ENCODE measurements around the gene VPS37B. TPM values are rescaled to one million over a fixed set of nuclear protein-coding genes. Genes with fewer than 3 reads are reported as not detected.

Gene VPS37B
- total RNA-seq, 1 donor from 2014 or later = 24.4 TPM

GRCh38 chr12:122843455-122843854 is 52.5 kb downstream of the VPS37B start:
- no peak overlapping the region for H3K4me3 Mint-ChIP-seq (ENCODE audit: unreplicated experiment)
- no peaks in the 10 kb centered on the region for H3K27me3 Mint-ChIP-seq (ENCODE audit: low read depth)
- H3K27ac Mint-ChIP-seq (ENCODE audit: unreplicated experiment) = no peak overlapping the region
- no peaks in the 10 kb centered on the region for H3K9me3 Mint-ChIP-seq (ENCODE audit: low read depth)
- H3K4me1 Mint-ChIP-seq (ENCODE audit: low read depth) = peaks cover 23% of the 10 kb centered on the region
- DNase-seq (ENCODE audit: low spot score) = peak; percentile 71
- H3K36me3 Mint-ChIP-seq (ENCODE audit: low read depth) = no peaks in the 10 kb centered on the region
- TF ChIP-seq CTCF (IDR thresholded peaks at IDR 0.05) = no peak

GRCh38 chr12:122842505-122843405 is 53.2 kb downstream of the VPS37B start:
- Mint-ChIP-seq H3K9me3 (ENCODE audit: low read depth) (no peaks in the 10 kb centered on the region), H3K4me3 (ENCODE audit: unreplicated experiment) (no peak overlapping the region), H3K36me3 (ENCODE audit: low read depth) (no peaks in the 10 kb centered on the region), H3K27ac (ENCODE audit: unreplicated experiment) (peak overlapping the region; percentile 67), H3K4me1 (ENCODE audit: low read depth) (peaks cover 26% of the 10 kb centered on the region), H3K27me3 (ENCODE audit: low read depth) (no peaks in the 10 kb centered on the region)
- peak; percentile 81 for DNase-seq (ENCODE audit: low spot score)
- no peak for TF ChIP-seq CTCF (IDR thresholded peaks at IDR 0.05)

GRCh38 chr12:122841544-122842321 is 54.2 kb downstream of the VPS37B start:
- Mint-ChIP-seq H3K27ac (ENCODE audit: unreplicated experiment) (peak overlapping the region; percentile 67), H3K4me3 (ENCODE audit: unreplicated experiment) (no peak overlapping the region), H3K9me3 (ENCODE audit: low read depth) (no peaks in the 10 kb centered on the region), H3K27me3 (ENCODE audit: low read depth) (no peaks in the 10 kb centered on the region), H3K36me3 (ENCODE audit: low read depth) (no peaks in the 10 kb centered on the region), H3K4me1 (ENCODE audit: low read depth) (peaks cover 32% of the 10 kb centered on the region)
- TF ChIP-seq CTCF (IDR thresholded peaks at IDR 0.05) = no peak
- DNase-seq (ENCODE audit: low spot score) = no peak

- Mint-ChIP-seq H3K9me3 (ENCODE audit: low read depth) (no peaks in the 10 kb centered on the region), H3K4me1 (ENCODE audit: low read depth) (peaks cover 39% of the 10 kb centered on the region), H3K27me3 (ENCODE audit: low read depth) (no peaks in the 10 kb centered on the region), H3K36me3 (ENCODE audit: low read depth) (no peaks in the 10 kb centered on the region), H3K27ac (ENCODE audit: unreplicated experiment) (peak overlapping the region; percentile 67), H3K4me3 (ENCODE audit: unreplicated experiment) (no peak overlapping the region)
- DNase-seq (ENCODE audit: low spot score) = no peak
- TF ChIP-seq CTCF (IDR thresholded peaks at IDR 0.05) = no peak
Measured at GRCh38 chr12:122840580-122841513, 55.1 kb downstream of the VPS37B start.
